ENCODE data around the gene FYTTD1. TPM values are rescaled to one million over a fixed set of nuclear protein-coding genes. Genes with fewer than 3 reads are reported as not detected.

FYTTD1 gene
- polyA plus RNA-seq, 1 donor from 2014 or later = 87.0 TPM

DNA sequence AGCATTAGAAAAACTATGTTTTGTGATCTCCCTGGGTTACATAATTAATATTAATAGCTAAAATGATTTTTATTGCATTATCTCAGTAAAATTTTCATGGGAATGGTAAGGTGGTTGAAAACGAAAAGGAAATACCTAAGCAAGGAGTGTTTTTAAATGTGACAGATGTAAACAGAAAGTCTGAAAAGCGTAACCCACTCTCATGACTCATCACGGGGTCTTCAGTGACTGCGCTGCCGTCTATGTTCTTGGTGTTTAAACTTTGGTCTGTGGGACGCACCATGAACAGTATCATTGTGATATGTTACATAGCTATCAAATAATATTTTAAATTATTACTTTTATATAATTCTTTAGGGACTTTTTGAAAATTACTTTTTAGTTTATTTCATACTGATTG lies 61.2 kb downstream of the FYTTD1 start:
- no peak for TF ChIP-seq EZH2 (IDR thresholded peaks at IDR 0.05; ENCODE audit: borderline replicate concordance, insufficient read depth, low read length, poor library complexity, severe bottlenecking)
- no peak for TF ChIP-seq MXI1 (conservative IDR thresholded peaks at IDR 0.05; ENCODE audit: poor library complexity, severe bottlenecking)
- TF ChIP-seq EP300 (conservative IDR thresholded peaks at IDR 0.05; ENCODE audit: poor library complexity, severe bottlenecking) = no peak
- no peak for TF ChIP-seq SMC3 (conservative IDR thresholded peaks at IDR 0.05; ENCODE audit: poor library complexity)
- no peak for TF ChIP-seq POLR2AphosphoS5 (IDR thresholded peaks at IDR 0.05)
- TF ChIP-seq RAD21 (conservative IDR thresholded peaks at IDR 0.05) = no peak

DNA sequence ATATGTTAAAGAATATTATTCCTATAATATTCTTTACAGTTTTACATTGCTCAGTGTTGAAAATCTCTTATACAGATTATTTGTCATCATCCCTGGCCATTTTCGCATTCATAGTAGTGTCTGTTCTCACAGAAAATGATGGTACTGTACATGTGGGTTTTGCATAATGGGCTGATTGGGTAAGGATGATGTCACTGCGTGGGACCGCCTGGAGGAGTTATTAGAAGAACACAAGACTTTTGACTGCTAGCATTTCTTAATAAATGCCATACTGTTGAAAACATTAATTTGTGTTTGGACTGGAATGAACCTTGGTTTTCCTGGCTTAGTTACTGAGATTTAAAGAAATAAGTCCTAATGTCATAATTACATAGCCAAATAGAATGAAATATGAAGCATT lies 61.7 kb downstream of the FYTTD1 start:
- Histone ChIP-seq H3K79me2 (replicated peaks; ENCODE audit: insufficient read depth, low read length) (peaks cover 37% of the 10 kb centered on the region), H3K27me3 (ENCODE audit: insufficient read depth, low read depth, low read length) (no peaks in the 10 kb centered on the region), H3K4me3 (ENCODE audit: low read length) (no peak overlapping the region), H4K20me1 (ENCODE audit: insufficient read depth) (no peaks in the 10 kb centered on the region), H3K27ac (ENCODE audit: low read length) (no peak overlapping the region), H3K9me2 (ENCODE audit: insufficient read depth, low read length) (no peaks in the 10 kb centered on the region), H3K4me2 (ENCODE audit: low read length) (no peak overlapping the region), H3K9ac (ENCODE audit: low read length) (no peak overlapping the region), H3F3A (ENCODE audit: insufficient read depth, low read length, poor library complexity, severe bottlenecking) (no peaks in the 10 kb centered on the region), H3K9me3 (ENCODE audit: low read length) (no peaks in the 10 kb centered on the region), H2AFZ (ENCODE audit: low read depth, low read length) (no peak overlapping the region), H3K36me3 (ENCODE audit: insufficient read depth, low read length) (no peaks in the 10 kb centered on the region)
- no peak for TF ChIP-seq POLR2AphosphoS5 (IDR thresholded peaks at IDR 0.05)
- TF ChIP-seq EP300 (conservative IDR thresholded peaks at IDR 0.05; ENCODE audit: poor library complexity, severe bottlenecking) = no peak
- TF ChIP-seq, protein P1, sequence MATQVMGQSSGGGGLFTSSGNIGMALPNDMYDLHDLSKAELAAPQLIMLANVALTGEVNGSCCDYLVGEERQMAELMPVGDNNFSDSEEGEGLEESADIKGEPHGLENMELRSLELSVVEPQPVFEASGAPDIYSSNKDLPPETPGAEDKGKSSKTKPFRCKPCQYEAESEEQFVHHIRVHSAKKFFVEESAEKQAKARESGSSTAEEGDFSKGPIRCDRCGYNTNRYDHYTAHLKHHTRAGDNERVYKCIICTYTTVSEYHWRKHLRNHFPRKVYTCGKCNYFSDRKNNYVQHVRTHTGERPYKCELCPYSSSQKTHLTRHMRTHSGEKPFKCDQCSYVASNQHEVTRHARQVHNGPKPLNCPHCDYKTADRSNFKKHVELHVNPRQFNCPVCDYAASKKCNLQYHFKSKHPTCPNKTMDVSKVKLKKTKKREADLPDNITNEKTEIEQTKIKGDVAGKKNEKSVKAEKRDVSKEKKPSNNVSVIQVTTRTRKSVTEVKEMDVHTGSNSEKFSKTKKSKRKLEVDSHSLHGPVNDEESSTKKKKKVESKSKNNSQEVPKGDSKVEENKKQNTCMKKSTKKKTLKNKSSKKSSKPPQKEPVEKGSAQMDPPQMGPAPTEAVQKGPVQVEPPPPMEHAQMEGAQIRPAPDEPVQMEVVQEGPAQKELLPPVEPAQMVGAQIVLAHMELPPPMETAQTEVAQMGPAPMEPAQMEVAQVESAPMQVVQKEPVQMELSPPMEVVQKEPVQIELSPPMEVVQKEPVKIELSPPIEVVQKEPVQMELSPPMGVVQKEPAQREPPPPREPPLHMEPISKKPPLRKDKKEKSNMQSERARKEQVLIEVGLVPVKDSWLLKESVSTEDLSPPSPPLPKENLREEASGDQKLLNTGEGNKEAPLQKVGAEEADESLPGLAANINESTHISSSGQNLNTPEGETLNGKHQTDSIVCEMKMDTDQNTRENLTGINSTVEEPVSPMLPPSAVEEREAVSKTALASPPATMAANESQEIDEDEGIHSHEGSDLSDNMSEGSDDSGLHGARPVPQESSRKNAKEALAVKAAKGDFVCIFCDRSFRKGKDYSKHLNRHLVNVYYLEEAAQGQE (IDR thresholded peaks at IDR 0.05; ENCODE audit: borderline replicate concordance) = no peak
- TF ChIP-seq SMC3 (conservative IDR thresholded peaks at IDR 0.05; ENCODE audit: poor library complexity) = no peak
- TF ChIP-seq MXI1 (conservative IDR thresholded peaks at IDR 0.05; ENCODE audit: poor library complexity, severe bottlenecking) = no peak
- no peak for TF ChIP-seq TAF1 (IDR thresholded peaks at IDR 0.05; ENCODE audit: low read depth)

More for the DNA sequence above, 61.2 kb downstream of the FYTTD1 start:
- Histone ChIP-seq H3K36me3 (ENCODE audit: insufficient read depth, low read length) (no peaks in the 10 kb centered on the region), H3K27ac (ENCODE audit: low read length) (no peak overlapping the region), H3F3A (ENCODE audit: insufficient read depth, low read length, poor library complexity, severe bottlenecking) (no peaks in the 10 kb centered on the region), H3K4me3 (ENCODE audit: low read length) (no peak overlapping the region), H3K79me2 (replicated peaks; ENCODE audit: insufficient read depth, low read length) (peaks cover 37% of the 10 kb centered on the region), H3K27me3 (ENCODE audit: insufficient read depth, low read depth, low read length) (no peaks in the 10 kb centered on the region), H3K4me2 (ENCODE audit: low read length) (no peak overlapping the region), H4K20me1 (ENCODE audit: insufficient read depth) (no peaks in the 10 kb centered on the region), H3K9me3 (ENCODE audit: low read length) (no peaks in the 10 kb centered on the region), H2AFZ (ENCODE audit: low read depth, low read length) (no peak overlapping the region), H3K9ac (ENCODE audit: low read length) (no peak overlapping the region), H3K9me2 (ENCODE audit: insufficient read depth, low read length) (no peaks in the 10 kb centered on the region)

DNA sequence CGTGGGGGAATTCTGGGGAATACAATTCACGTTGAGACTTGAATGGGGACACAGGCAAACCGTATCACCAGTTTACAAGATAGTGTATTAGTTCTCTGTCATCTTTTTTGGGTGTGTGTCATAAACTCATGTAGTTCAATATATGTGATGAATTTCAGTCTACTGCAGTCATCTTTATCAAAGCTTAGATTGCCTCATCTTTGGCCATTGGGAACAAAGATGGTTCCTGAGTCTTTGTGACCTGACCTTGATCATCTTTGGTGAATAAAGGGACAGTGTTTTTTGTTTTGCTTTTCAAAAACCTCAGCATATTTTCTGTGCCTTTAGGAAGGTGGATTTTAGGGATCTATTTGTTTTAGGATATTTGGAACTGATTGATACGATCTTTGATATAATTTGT lies 64.7 kb downstream of the FYTTD1 start:
- Histone ChIP-seq H3K36me3 (ENCODE audit: insufficient read depth, low read length) (no peaks in the 10 kb centered on the region), H3K9me3 (ENCODE audit: low read length) (no peaks in the 10 kb centered on the region)
- TF ChIP-seq, protein P2, sequence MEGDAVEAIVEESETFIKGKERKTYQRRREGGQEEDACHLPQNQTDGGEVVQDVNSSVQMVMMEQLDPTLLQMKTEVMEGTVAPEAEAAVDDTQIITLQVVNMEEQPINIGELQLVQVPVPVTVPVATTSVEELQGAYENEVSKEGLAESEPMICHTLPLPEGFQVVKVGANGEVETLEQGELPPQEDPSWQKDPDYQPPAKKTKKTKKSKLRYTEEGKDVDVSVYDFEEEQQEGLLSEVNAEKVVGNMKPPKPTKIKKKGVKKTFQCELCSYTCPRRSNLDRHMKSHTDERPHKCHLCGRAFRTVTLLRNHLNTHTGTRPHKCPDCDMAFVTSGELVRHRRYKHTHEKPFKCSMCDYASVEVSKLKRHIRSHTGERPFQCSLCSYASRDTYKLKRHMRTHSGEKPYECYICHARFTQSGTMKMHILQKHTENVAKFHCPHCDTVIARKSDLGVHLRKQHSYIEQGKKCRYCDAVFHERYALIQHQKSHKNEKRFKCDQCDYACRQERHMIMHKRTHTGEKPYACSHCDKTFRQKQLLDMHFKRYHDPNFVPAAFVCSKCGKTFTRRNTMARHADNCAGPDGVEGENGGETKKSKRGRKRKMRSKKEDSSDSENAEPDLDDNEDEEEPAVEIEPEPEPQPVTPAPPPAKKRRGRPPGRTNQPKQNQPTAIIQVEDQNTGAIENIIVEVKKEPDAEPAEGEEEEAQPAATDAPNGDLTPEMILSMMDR (IDR thresholded peaks at IDR 0.05; ENCODE audit: poor library complexity, severe bottlenecking) = no peak
- no peak for TF ChIP-seq EP300 (conservative IDR thresholded peaks at IDR 0.05; ENCODE audit: poor library complexity, severe bottlenecking)
- no peak for TF ChIP-seq SMC3 (conservative IDR thresholded peaks at IDR 0.05; ENCODE audit: poor library complexity)
- no peak for TF ChIP-seq RAD21 (conservative IDR thresholded peaks at IDR 0.05)
- TF ChIP-seq, protein P1 (IDR thresholded peaks at IDR 0.05; ENCODE audit: borderline replicate concordance) = no peak
- no peak for TF ChIP-seq TAF1 (IDR thresholded peaks at IDR 0.05; ENCODE audit: low read depth)

More for the DNA sequence above, 64.7 kb downstream of the FYTTD1 start:
- no peak overlapping the region for H3K4me2 ChIP-seq (ENCODE audit: low read length)
- H2AFZ ChIP-seq (ENCODE audit: low read depth, low read length) = no peak overlapping the region
- H3K27me3 ChIP-seq (ENCODE audit: insufficient read depth, low read depth, low read length) = no peaks in the 10 kb centered on the region
- H3K79me2 ChIP-seq (replicated peaks; ENCODE audit: insufficient read depth, low read length) = peaks cover 32% of the 10 kb centered on the region
- no peak overlapping the region for H3K4me3 ChIP-seq (ENCODE audit: low read length)
- H3K9me2 ChIP-seq (ENCODE audit: insufficient read depth, low read length) = no peaks in the 10 kb centered on the region
- H4K20me1 ChIP-seq (ENCODE audit: insufficient read depth) = no peaks in the 10 kb centered on the region
- no peak overlapping the region for H3K27ac ChIP-seq (ENCODE audit: low read length)
- no peak overlapping the region for H3K9ac ChIP-seq (ENCODE audit: low read length)
- no peaks in the 10 kb centered on the region for H3F3A ChIP-seq (ENCODE audit: insufficient read depth, low read length, poor library complexity, severe bottlenecking)

Measured in neural cell (in vitro differentiated cells).